Neural progenitor cell (in vitro differentiated cells): ENCODE data around the gene TMUB2.

ENCODE experiments used
- CTCF ChIP-seq: fragments of 200-600 bp; sonication (generic); IDR thresholded peaks from 2 replicates; pipeline ENCODE4 v1.5.1; 2017; ENCODE audit warnings: antibody characterized with exemption, mild to moderate bottlenecking
- EZH2 ChIP-seq: fragments of 200-600 bp; sonication (generic); IDR thresholded peaks from 2 replicates; pipeline ENCODE4 v1.6.1; 2017; ENCODE audit warnings: antibody characterized with exemption, mild to moderate bottlenecking, moderate library complexity

GRCh38 chr17:44167181-44167861 is 19.5 kb upstream of the TMUB2 start:
- no peak for TF ChIP-seq EZH2
- no peak for TF ChIP-seq CTCF
